ENCODE results near the gene AKAIN1.
A peak's percentile ranks its signal among the peaks of the same experiment; 100 is the strongest.

Gene AKAIN1, protein sequence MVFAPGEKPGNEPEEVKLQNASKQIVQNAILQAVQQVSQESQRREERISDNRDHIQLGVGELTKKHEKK

DNA sequence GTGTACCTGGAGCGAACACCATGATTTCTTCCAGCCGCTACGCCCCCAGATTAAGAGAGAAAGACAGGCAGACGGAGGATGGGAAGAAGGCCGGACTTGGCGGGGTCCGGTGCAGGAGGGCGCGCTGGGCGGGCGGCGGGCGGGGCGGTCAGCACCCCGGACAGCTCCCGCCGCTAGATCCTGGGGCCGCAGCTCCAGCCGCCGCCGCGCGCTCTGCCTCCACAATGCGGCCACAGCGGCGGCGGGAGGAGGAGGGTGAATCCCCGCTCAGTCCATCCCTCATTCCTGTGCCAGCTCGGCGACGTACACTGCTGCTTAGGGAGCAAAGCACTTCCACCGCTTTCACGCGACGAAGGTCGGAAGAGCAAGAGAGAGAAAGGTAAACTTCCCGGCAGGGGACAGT, at the start of gene AKAIN1:
AKAIN1 (minus strand) TSS at position 226 of the 403 bp plus-strand sequence; CDS start at position 22, 204 bp downstream.
- no peak for DNase-seq (ENCODE audit: low spot score)

DNA sequence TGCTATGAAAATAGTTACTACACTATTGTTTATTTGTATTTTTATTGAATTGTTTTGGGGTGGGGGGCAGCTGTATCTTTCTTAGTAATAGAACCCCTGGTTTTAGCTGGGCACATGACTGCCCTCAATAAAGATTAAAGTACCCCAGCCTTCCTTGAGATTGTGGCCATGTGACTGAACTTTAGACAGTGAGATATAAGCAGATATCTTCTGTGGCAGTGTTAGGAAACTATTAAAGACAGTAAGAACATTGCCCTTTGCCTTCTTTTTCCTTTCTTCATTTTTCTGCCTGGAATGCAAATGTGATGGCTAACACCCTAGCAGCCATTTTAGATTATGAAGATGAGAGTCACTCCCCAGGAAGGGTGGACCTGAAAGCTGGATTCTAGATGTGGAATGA, 47.9 kb upstream of the AKAIN1 start:
- DNase-seq (ENCODE audit: low spot score), result no peak

DNA sequence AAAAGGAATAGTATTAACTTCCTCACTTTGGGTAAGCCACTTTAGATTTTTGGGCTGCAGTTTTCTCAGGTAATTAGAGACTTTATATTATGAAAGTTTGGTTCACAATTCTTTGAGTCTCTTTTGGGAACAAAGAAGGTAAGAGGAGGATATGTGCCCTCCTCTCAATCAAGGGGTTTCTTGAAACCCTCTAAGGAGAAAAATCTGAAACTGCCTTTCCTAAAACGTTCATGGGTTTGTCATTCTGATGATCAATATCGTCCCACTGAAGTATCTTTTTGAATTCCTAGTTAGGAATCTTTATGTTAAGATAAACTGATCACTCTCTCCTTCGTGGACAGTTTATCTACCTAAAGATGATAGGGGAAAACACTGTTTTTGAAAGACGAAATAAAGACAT, 42.4 kb upstream of the AKAIN1 start:
- DNase-seq (ENCODE audit: low spot score), result no peak

DNA sequence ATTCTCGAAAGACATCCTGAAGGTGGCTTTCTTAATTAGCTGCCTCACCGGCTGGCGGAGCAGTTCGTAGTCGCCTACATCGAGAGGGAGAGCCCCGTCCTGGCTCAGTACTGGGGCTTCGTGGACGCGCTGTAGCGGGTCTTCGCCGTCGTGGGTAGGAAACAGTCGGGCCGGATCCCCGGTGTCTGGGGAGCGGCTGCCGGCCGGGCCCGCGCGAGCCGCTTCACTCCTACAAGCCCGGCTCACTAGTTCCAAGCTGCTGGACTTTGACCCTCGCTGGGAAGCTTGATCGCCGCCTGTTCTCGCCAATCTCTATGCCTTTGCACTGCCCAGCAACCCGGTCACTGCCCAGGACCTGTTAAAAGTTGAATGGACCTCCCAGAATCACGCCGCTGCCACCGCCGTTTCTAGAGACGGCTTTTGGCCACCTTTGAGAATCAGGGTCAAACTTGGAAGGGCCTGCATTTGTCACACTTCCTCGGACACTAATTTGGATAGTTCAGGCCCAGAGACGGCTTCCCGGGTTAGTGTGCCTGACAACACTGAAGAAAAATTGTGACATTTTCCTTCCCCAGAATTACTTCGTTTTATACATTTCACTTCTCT, 41.4 kb upstream of the AKAIN1 start:
- DNase-seq (ENCODE audit: low spot score), result peak; percentile 53

DNA sequence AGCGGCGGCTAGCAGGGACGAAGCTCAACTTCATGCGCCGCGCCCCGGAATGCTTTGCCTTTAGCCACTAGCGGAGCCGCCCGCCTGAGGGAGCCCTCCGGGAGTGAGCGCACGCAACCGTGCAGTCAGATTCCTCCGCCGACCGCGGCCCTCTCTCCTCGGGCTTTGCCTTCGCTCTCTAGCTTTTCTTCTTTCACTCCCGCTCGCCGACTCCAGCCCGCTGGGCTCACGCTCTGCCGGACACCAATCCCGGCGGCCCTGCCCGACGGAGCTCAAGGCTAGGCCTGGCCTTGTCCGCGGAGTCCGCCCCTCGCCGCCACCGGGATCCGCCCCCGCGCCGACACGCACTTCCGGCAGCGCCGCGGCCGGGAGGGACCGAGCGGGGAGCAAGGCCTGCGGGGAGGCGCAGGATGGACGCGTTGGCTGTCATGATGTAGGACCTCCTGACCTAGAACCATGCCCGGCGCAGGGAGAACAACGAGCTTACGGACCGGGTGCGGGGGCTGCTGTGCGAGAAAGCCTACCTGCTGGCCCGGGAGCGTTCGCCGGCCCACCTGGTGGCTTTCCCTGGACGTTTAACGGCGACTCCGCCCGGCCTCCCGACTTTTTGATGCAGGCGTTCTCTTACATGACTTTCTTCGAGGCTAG, 40.8 kb upstream of the AKAIN1 start:
- DNase-seq (ENCODE audit: low spot score), result peak; percentile 86

DNA sequence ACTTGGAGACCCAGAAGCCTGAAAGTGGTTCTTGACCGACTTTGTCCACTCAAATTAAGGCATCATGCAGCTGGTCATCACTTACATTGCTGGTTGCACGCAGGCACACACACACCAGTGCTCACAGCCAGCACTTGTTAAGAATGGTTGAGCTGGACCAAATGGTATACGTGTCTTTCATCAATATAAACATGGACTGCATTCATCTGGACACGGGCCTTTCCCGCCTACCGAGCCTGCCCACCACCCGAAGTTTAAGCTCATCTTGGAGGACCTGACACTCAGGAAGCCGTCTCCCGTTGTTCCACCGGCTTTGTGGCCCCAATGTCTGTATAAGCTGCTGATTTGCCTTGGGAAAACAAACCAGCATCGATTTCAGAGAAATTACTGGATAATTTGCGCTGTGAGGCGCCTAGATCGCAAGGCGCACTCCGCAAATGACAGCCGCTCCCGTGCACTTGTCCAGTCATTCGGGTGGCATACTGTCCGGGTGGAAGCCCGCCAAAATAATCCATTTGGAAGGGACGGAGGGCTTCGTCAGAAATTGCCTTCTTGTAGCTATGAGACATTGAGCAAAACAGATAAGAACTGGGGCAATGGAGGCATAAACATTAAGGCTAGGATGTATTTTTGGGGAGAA, 40.1 kb upstream of the AKAIN1 start:
- peak; percentile 63 for DNase-seq (ENCODE audit: low spot score)

DNA sequence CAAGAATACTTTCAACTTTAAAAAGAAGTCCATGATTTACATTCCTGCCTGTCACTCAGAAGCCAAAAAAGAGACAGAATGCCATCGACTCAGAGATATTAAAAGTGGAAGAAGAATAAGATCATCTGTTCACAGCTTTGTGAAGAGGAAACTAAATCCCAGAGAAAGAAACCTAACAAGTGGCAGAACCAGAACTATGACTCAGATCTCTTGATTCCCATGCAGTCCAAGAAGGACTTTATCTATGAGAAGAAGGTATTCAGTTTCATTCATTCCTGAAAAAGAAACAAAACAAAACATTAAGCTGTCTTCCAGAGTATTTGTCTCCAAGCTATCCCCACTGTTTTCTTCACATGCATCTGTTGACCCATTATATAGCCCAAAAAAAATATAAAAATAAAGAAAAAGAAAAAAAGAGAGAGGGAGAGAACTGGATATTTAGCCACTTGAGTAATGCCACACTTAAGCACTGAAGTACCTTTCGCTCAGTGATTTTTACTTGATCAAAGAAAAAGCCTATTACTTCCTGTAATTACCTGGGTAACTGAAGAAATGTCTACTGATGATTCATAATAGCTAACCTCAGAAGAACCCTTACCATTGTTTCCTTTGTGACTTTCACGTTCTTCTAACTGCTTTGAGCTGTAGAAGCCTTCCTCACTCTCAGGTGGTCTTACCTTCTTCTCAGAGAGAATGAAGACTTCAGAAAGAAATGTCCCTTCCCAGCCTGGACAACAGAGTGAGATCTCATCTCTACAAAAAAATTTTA, 17.7 kb upstream of the AKAIN1 start:
- no peak for DNase-seq (ENCODE audit: low spot score)

DNA sequence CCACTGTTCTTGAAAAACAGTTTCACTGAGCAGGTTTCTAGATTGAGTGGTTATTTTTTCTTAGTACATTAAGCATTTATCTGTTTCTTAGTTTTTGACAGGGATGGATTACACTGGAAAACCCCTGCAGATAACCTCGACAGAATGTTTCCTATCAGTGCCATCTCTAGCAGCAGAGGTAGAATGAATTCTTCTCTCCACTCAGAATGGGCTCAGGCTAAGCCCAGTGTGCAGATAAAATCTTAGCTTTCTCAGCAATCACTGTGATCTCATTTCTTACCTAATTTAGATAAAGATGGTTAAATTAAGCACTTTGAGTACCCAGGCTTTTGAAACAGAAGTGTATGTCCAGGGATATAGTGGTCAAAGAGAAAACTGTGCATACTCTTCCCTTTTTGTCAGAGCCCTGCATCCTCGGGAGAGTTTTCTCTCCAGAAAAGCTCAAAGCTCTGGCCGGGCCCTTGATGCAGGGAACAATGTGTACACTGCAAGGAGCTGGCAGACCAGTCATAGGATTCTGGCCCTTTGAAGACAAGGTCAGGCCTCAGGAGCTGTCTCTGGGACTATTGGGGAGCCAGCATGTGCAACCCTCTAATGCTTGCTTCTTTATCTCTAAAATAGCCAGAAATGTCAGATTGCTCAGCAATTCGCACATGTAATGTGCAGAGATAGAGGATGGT, 10.6 kb upstream of the AKAIN1 start:
- DNase-seq (ENCODE audit: low spot score), result no peak

DNA sequence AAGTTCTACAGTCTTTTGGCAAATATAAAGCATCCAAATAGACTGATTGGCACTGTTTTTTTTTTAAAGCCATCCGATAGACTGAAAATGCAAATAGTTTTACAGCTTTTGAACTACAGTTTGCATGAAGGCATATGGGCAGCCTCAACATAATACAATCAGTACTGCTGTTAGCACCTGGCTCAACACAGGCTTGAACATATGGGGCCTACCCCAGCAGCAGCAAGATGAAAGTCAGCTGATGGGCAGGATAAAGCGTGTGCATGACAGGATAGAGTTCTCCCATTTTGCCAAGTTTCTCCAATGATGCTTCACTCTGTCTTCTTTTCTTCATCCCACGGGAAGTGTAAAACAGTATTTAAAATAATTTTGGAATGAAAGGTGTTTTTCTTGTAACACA, 1.3 kb upstream of the AKAIN1 start:
- DNase-seq (ENCODE audit: low spot score), result no peak

DNA sequence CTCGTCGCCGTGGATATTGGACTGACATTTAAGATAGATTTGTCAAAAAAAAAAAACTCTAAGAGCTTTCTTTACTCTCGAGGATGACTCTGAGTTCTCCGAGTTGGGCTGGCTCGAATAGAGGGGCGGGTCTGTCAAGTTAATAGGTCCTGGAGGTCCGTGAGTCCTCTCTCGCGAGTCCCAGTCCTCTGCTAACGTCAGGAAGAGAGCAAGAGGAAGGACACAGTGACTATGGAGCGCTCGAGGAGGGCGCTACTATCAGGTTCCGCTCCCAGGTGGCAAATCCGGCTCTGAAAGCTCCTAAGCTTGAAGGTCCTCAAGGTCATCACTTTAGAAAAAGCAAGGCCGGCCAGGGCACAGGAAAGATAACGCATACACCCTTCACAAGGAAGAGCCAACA, 404 bp upstream of the AKAIN1 start:
- DNase-seq (ENCODE audit: low spot score), result no peak

DNA sequence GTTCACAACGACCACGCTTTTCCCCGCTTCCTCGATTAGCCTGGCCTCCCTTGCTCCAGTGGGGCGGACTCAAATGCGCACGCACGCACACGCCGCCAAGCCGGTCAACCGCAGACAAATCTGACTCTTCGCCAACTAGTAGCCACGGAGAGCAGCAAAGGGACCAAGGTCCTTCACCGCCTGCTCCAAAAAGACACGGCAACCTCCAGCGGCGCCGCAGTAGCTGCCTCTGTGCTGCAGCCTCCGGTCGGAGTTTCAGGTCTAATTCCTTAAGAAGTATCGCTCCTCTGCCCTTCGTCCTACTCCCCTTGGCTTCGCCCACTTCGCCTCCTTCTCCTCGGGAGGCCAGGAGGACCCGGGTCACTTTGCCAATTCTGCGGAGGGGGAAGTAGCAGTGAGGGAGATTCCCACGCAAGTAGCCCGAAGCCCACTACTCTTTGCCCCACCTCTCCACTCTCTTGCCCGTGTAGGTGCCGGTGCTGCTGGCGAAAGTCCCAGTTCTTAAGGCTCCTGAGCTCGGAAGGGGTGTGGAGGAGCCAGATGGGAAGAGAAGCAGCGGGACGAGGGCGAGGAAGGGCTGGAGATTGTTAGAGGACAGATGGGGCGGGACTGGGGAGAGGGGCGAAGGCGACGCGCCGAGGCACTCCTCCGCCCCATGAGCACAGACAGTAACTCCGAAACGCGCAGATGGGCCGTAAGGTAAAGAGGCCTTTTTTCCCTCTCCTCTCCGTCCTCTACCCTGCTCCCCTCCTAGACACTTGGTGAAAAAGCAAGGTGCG, 615 bp downstream of the AKAIN1 start:
- DNase-seq (ENCODE audit: low spot score), result no peak

DNA sequence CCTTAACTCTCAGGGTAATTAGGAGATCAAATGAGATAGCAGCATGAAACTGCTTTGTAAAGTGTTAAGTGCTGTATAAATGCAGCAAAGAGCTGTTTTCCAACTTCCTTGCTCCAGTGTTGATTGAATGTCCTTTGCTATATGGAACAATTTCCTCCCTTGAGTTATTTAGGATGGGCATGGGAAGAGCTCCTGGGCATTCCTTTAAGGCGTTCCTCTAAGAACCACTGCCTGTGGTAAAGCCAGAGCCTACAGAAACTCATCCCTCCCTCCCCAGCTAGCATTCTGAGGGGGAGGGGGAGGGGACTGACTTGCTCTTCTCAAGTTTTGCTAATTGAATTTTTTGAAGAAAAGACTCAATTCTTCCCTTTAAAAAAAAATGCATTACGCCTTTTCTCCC, 1.4 kb downstream of the AKAIN1 start:
- no peak for DNase-seq (ENCODE audit: low spot score)

DNA sequence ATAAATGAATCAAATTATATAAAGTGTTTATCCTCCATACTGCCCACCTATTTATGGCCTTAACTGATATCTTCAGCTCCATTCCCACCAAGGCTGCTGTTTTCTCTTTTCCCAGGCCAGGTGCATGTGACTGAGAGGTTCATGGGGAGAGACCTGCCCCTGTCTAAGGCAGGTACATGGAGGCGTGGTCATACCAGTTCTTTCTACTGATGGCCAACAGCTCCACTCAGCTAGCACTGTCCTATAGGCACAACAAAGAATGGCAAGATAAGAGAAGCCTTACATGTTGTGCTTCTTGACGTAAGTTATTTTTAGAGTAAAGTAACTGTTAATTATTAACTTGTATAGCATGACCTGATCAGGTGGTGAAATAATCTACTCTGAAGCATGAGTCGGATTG, 16.8 kb downstream of the AKAIN1 start:
- DNase-seq (ENCODE audit: low spot score), result no peak

DNA sequence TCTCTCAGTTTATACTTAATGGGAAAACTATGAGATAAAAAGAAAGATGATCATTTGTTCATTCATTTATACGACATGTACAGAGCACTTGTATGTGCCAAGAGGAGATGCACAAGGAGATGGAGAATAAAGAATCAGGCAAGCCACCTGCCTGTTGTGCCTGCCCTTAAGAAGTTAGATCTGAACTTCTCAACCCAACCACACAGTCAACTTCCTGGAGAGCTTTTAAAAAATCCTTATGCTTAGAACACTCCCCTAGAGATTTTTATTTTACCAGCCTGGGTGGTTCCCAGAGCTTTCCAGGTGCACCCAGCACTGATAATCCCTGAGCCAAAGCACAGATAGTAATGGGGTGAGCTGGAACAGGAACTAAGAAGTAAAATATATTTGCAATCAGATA, 18.5 kb downstream of the AKAIN1 start:
- DNase-seq (ENCODE audit: low spot score), result no peak

DNA sequence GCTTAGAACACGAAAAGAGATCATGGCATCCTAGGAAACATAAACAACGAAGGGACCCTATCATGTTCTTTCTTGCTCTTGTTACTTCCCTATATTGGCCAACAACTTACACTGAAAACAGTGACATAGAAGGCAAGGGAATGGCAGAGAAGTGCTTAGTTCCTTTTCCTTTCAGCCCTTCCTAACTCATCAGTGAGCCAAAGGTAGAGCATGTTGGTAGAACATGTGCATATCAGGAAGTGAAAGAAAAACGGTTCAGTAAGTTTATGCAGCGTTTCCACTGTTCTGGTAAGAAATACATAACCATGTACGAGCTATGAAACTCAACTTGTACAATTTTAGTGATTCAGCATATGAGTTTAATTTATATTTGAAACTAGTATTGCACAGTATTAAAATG, 21.7 kb downstream of the AKAIN1 start:
- no peak for DNase-seq (ENCODE audit: low spot score)

DNA sequence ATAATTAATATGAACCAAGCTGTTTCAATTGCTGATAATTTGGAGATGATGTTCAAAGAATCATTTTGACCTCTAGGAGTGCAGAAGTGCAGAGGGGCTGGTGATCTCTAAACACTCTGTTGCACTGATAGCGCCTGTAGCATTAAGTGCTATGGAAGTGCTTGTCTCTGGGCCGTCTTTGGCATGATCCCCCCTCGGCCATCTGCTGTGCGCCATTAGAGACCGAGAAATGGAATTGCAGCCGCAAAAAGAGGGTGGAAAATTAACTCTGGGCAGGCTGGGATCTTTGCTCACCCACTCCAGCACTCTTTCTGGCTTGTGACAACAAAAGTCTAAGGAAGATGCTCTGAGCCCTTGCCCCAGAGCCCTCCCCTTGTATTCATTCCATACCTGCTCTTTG, 23.4 kb downstream of the AKAIN1 start:
- DNase-seq (ENCODE audit: low spot score), result no peak

DNA sequence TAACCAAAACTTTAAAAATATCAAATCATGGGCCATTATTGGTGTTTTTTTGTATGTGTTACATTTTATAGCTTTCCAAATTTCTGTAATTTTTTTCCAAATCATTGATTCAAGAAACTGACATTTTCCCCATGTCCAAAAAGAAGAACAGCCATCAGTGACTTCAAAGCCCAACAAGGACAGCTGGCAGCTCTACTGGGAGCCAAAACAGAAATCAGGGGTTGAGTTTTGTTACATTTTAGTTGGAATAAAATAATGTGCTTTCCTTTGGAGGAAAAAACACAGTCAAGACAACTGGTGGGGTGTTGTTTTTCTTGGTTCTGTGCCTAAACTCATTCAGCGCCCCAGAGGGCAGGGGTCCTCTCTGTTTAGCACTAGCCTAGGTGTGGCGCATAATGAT, 23.8 kb downstream of the AKAIN1 start:
- DNase-seq (ENCODE audit: low spot score), result no peak

DNA sequence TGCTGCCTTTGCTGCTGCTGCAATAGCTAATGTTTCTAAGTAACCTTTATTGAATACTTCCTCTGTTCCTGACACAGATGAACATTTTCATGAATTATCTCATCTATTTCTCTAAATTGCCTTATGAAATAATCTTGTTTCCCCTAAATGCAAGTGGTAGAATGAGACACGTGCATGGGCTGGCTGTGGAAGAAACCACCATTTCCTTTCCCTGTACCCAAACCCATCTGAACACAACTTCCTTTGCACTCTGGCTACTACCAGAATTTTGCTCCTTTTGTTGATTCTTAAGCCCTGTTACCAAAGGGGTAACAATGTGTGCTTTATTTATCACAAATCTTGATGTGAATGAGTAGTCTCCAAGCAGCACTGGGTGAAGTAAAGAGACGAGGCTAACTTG, 29.2 kb downstream of the AKAIN1 start:
- no peak for DNase-seq (ENCODE audit: low spot score)

DNA sequence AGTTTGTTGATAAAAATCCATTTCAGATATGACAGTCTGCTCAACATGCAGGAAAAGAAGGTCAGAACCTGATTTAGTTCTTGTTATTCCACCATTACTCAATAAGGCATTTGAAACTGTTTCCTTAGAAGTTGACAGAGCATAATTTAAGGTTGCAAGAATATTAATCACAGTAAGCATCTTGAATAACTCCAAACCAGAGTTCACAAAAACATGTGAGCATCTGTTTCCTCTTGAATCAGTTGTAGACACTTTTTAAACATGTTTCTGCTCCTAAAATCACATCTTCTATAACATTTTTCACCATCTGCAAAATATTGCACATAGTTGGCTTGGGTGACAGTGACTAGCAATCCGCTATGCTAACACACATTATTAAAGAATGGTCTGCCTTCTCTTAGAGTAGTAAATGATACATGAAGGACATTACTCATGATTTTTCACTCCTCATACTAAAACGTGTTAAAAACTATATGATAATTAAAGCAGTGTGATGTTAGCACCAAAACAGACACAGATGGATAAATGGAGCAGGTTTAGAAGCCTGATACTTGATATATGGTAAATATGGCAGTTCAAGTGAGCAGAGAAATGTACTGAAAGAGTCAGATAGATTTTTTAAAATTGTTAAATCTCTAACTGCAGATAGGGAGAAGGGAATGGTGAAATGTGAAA, 30.3 kb downstream of the AKAIN1 start:
- DNase-seq (ENCODE audit: low spot score), result no peak

DNA sequence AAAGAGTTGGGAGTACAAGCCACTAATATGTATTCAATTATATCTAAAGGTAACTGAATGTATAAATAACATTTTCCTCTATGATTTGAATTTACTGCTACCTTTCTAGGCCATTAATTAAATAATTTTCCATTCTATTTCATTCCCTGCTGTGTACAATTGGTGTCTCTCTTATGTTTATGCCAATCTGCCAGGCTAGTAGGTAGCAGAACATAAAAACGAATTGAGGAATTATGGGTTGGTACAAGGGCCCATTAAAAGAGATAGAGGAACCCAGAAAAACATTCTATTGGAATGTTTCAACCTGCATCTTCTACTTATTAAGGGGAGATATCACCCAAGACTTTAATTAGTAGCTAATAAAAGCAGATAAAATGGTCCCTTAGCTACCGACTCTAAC, 32.2 kb downstream of the AKAIN1 start:
- DNase-seq (ENCODE audit: low spot score), result no peak

DNA sequence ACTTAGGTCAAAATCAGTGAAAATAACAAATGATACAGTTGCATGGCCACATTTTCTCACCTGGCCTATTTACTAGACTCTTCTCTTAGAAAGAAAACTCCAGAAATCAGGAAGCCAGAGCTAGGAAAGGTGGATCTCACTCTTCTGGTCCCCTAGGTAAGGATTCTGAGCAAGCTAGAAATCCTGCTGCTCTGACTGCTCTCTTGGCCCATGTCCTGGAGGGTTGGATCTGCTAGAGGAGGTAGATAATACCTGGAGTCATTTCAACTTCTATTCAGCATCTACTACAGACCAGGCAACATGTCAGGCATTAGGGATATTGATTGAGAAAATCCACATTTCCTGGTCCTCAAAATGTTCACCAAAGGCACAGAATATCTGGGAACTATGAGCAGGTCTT, 34.9 kb downstream of the AKAIN1 start:
- no peak for DNase-seq (ENCODE audit: low spot score)

Data from RKO (cell line).